ENCODE results near the gene CCDC197. TPM values are rescaled to one million over a fixed set of nuclear protein-coding genes. Genes with fewer than 3 reads are reported as not detected.
A peak's percentile ranks its signal among the peaks of the same experiment; 100 is the strongest.

Gene CCDC197
- total and polyA plus RNA-seq, 2 donors (not counting 1 experiment from before 2014, with no cell fraction given) = not detected

DNA sequence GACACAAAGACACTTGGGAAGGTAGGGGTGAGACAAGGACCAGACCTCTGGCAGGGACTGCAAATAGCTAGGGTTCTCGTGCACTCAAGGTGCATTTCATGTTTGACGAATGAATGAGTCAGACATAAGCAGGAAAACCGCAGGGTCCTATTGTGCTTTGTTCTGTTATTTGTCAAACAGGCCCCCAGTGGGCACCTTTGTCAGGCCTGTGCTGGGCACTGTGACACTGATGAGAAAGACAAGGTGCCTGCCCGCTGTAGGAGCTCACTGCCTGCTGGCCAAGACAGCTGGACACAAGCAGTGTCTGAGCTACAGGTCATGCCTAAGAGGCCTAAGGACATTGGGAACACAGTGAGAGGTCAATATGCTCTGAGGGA is 31.3 kb downstream of the CCDC197 start:
- Mint-ChIP-seq H3K4me1 (peaks cover 8% of the 10 kb centered on the region), H3K27ac (no peak overlapping the region), H3K27me3 (peaks cover 8% of the 10 kb centered on the region), H3K9me3 (ENCODE audit: insufficient read depth) (no peaks in the 10 kb centered on the region), H3K4me3 (peak overlapping the region; percentile 64)
- no peak overlapping the region for H3K9ac ChIP-seq (ENCODE audit: low read length)
- TF ChIP-seq EZH2 (IDR thresholded peaks at IDR 0.05; ENCODE audit: borderline replicate concordance, insufficient read depth, low read depth, low read length, poor library complexity, severe bottlenecking) = no peak
- no peaks in the 10 kb centered on the region for H3K79me2 ChIP-seq (ENCODE audit: control insufficient read depth, insufficient read depth, low read length)
- no peak overlapping the region for H2AFZ ChIP-seq (ENCODE audit: insufficient read depth, low read depth, low read length, poor library complexity, severe bottlenecking)
- no peak overlapping the region for H3K4me2 ChIP-seq (replicated peaks; ENCODE audit: low read depth, low read length, poor library complexity, severe bottlenecking)
- no peak overlapping the region for H3K4me3 ChIP-seq (ENCODE audit: control extremely low read depth in 1 of 5, extremely low read depth in 1 of 5, insufficient read depth in 1 of 5, low read depth in 2 of 5, low read length in 4 of 5)
- 76% methylated on average over 4 of the region's 4 CpGs for WGBS (ENCODE audit: insufficient coverage)
- DNase-seq = no peak
- no peaks in the 10 kb centered on the region for H4K20me1 ChIP-seq (ENCODE audit: control insufficient read depth, insufficient read depth, low read length, poor library complexity, severe bottlenecking)
- peaks cover 0 to 20% (median 8%) of the 10 kb centered on the region in 4 experiments for H3K27me3 ChIP-seq (replicated peaks in 1 of 4; ENCODE audit: control extremely low read depth in 1 of 4, control insufficient read depth in 3 of 4, insufficient read depth in 4 of 4, low read length in 3 of 4)
- intact Hi-C loops (cut with micrococcal nuclease) = no loop called here
- ChIA-PET CTCF (interaction anchor here (1.0 to 2.6 kb wide), 5 partner anchors 8 to 108 kb away, joined by 3 to 10 read pairs (median 4); no protein-coding TSS in a partner anchor), POLR2A (no interaction called here)
- peaks cover 9% of the 10 kb centered on the region in 2 donors for H3K4me1 ChIP-seq (ENCODE audit: control insufficient read depth in 2 of 2, insufficient read depth in 2 of 2, low read length in 2 of 2)
- H3K27ac ChIP-seq (ENCODE audit: low read length in 2 of 2) = no peak overlapping the region
- H3K9me3 ChIP-seq (ENCODE audit: control extremely low read depth in 1 of 3, control insufficient read depth in 2 of 3, insufficient read depth in 1 of 3, low read length in 2 of 3) = no peaks in the 10 kb centered on the region
- ATAC-seq (ENCODE audit: low read depth) = no peak
- H3K36me3 ChIP-seq (replicated peaks in 1 of 2; ENCODE audit: control extremely low read depth in 1 of 2, control insufficient read depth in 1 of 2, extremely low read depth in 1 of 2, insufficient read depth in 2 of 2, low read length in 1 of 2) = no peaks in the 10 kb centered on the region

GRCh38 chr14:94029265-94029664 is 32.2 kb downstream of the CCDC197 start:
- Histone ChIP-seq H4K20me1 (ENCODE audit: control insufficient read depth, insufficient read depth, low read length, poor library complexity, severe bottlenecking) (no peaks in the 10 kb centered on the region), H3K9ac (ENCODE audit: low read length) (no peak overlapping the region), H3K27me3 (replicated peaks in 1 of 4; ENCODE audit: control extremely low read depth in 1 of 4, control insufficient read depth in 3 of 4, insufficient read depth in 4 of 4, low read length in 3 of 4) (peaks cover 0 to 13% (median 6%) of the 10 kb centered on the region in 4 experiments), H2AFZ (ENCODE audit: insufficient read depth, low read depth, low read length, poor library complexity, severe bottlenecking) (no peak overlapping the region), H3K36me3 (replicated peaks in 1 of 2; ENCODE audit: control extremely low read depth in 1 of 2, control insufficient read depth in 1 of 2, extremely low read depth in 1 of 2, insufficient read depth in 2 of 2, low read length in 1 of 2) (no peaks in the 10 kb centered on the region), H3K27ac (ENCODE audit: low read length in 2 of 2) (no peak overlapping the region), H3K4me2 (replicated peaks; ENCODE audit: low read depth, low read length, poor library complexity, severe bottlenecking) (no peak overlapping the region), H3K79me2 (ENCODE audit: control insufficient read depth, insufficient read depth, low read length) (no peaks in the 10 kb centered on the region), H3K4me1 (ENCODE audit: control insufficient read depth in 2 of 2, insufficient read depth in 2 of 2, low read length in 2 of 2) (peaks cover 9% of the 10 kb centered on the region in 2 donors), H3K4me3 (ENCODE audit: control extremely low read depth in 1 of 5, extremely low read depth in 1 of 5, insufficient read depth in 1 of 5, low read depth in 2 of 5, low read length in 4 of 5) (no peak overlapping the region), H3K9me3 (ENCODE audit: control extremely low read depth in 1 of 3, control insufficient read depth in 2 of 3, insufficient read depth in 1 of 3, low read length in 2 of 3) (no peaks in the 10 kb centered on the region)
- ChIA-PET CTCF (interaction anchor here (1.0 to 2.6 kb wide), 3 partner anchors 12 to 103 kb away, joined by 4 to 10 read pairs (median 4); no protein-coding TSS in a partner anchor), POLR2A (no interaction called here)
- no peak for TF ChIP-seq EZH2 (IDR thresholded peaks at IDR 0.05; ENCODE audit: borderline replicate concordance, insufficient read depth, low read depth, low read length, poor library complexity, severe bottlenecking)
- TF ChIP-seq, protein P1, sequence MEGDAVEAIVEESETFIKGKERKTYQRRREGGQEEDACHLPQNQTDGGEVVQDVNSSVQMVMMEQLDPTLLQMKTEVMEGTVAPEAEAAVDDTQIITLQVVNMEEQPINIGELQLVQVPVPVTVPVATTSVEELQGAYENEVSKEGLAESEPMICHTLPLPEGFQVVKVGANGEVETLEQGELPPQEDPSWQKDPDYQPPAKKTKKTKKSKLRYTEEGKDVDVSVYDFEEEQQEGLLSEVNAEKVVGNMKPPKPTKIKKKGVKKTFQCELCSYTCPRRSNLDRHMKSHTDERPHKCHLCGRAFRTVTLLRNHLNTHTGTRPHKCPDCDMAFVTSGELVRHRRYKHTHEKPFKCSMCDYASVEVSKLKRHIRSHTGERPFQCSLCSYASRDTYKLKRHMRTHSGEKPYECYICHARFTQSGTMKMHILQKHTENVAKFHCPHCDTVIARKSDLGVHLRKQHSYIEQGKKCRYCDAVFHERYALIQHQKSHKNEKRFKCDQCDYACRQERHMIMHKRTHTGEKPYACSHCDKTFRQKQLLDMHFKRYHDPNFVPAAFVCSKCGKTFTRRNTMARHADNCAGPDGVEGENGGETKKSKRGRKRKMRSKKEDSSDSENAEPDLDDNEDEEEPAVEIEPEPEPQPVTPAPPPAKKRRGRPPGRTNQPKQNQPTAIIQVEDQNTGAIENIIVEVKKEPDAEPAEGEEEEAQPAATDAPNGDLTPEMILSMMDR (IDR thresholded peaks at IDR 0.05) = no peak
- WGBS (ENCODE audit: insufficient coverage) = 32% methylated on average over 3 of the region's 4 CpGs
- no peaks in the 10 kb centered on the region for H3K9me3 Mint-ChIP-seq (ENCODE audit: insufficient read depth)
- H3K27me3 Mint-ChIP-seq = peaks cover 7% of the 10 kb centered on the region
- no peak overlapping the region for H3K4me3 Mint-ChIP-seq
- no peak overlapping the region for H3K27ac Mint-ChIP-seq
- DNase-seq (no peak), ATAC-seq (ENCODE audit: low read depth) (no peak)
- intact Hi-C loops (cut with micrococcal nuclease) = no loop called here
- peaks cover 8% of the 10 kb centered on the region for H3K4me1 Mint-ChIP-seq

Measured in B cell (primary cell).